Gastrocnemius medialis (tissue), 4 donors: Measurements from ENCODE around the gene PIK3C3.

Experiments used
- CTCF ChIP-seq, 5 experiments: fragments of 450-650 bp in 3 of 5; fragments of 200-600 bp in 2 of 5; sonication (generic) in 2 of 5; IDR thresholded peaks in 4 of 5; conservative IDR thresholded peaks in 1 of 5; 1 replicate in 4 of 5; 2 replicates in 1 of 5; pipeline ENCODE4 v1.5.1; 2016 to 2019; ENCODE audit warnings: antibody characterized with exemption in 5 of 5, mild to moderate bottlenecking in 3 of 5, moderate library complexity in 3 of 5
- POLR2A ChIP-seq, 2 donors: fragments of 450-650 bp; IDR thresholded peaks; one replicate each; pipeline ENCODE4 v1.6.1; 2017; ENCODE audit warnings: antibody characterized with exemption in 2 of 2, mild to moderate bottlenecking in 2 of 2, moderate library complexity in 2 of 2

- TF ChIP-seq POLR2A (IDR thresholded peaks at IDR 0.05): no peak
- TF ChIP-seq CTCF (IDR thresholded peaks at IDR 0.05 in 4 of 5, conservative IDR thresholded peaks at IDR 0.05 in 1 of 5): no peak
These were observed 31.6 kb upstream of the PIK3C3 start for GRCh38 chr18:41923446-41923845.
